Omental fat pad (tissue), 4 donors: Measurements from ENCODE around the gene SLC66A1. TPM values are rescaled to one million over a fixed set of nuclear protein-coding genes. Genes with fewer than 3 reads are reported as not detected.

ENCODE experiments used
- ATAC-seq: fragments of 150-250 bp; one replicate; pipeline ENCODE4 v1.9.1; 2016; ENCODE audit warnings: mild to moderate bottlenecking, moderate library complexity; ENCODE audit not compliant: low FRiP score
- DNase-seq: peaks from one replicate; pipeline ENCODE4 v3.0.0-alpha.2; 2019; ENCODE audit warnings: low spot score
- CTCF ChIP-seq, 3 donors: fragments of 450-650 bp; IDR thresholded peaks; one replicate each; pipeline ENCODE4 v1.5.1; 2016 to 2017; ENCODE audit warnings: antibody characterized with exemption in 3 of 3, mild to moderate bottlenecking in 3 of 3, moderate library complexity in 2 of 3
- total RNA-seq, 4 donors: library from RNA; depleted of rRNA; stranded (reverse); fragments of >200 nt; gene quantifications; one replicate each; pipeline ENCODE4 v1.1.0, GENCODE V29; 2016

The SLC66A1 gene
- total RNA-seq, 4 donors from 2014 or later = 9.6 to 21.1 (median 13.6) TPM

GRCh38 chr1:19313961-19314882 is 2.1 kb downstream of the SLC66A1 start:
- no peak for ATAC-seq
- TF ChIP-seq CTCF (IDR thresholded peaks at IDR 0.05) = no peak
- DNase-seq = no peak

GRCh38 chr1:19315378-19316198 is 3.5 kb downstream of the SLC66A1 start:
- no peak for ATAC-seq
- TF ChIP-seq CTCF (IDR thresholded peaks at IDR 0.05) = no peak
- no peak for DNase-seq

DNA sequence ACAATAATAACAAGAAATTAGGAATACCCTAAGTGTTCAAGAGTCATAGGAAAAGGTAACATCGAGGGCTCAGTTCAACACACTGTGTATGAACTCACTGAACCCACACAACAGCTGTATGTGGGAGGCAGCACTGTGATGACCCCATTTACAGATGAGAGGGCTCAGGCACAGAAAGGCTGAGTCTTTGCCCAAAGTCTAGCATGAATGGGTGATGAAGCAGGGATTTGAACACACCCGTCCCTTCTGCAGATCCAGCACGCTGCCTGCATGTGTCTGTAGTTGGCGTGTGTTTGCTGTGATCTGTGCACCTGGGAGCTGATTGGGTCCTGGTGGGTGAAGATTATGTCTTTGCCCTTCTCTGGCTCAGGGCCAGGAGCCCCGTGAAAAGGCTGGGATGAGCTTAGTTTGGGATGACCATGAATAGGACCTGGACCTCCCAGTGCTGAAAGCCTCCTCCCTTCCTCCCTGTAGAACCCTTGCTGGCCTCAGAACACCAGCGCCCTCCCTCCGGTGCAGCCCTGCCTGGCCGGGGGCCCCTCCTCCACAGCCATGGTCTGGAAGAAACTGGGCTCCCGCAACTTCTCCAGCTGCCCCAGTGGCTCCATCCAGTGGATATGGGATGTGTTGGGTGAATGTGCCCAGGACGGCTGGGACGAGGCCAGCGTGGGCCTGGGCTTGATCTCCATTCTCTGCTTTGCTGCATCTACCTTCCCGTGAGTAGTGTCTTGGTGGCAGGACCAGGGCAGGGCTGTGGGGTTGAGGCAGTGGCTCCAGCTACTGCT is 5.2 kb downstream of the SLC66A1 start:
- no peak for TF ChIP-seq CTCF (IDR thresholded peaks at IDR 0.05)
- ATAC-seq (no peak), DNase-seq (no peak)

DNA sequence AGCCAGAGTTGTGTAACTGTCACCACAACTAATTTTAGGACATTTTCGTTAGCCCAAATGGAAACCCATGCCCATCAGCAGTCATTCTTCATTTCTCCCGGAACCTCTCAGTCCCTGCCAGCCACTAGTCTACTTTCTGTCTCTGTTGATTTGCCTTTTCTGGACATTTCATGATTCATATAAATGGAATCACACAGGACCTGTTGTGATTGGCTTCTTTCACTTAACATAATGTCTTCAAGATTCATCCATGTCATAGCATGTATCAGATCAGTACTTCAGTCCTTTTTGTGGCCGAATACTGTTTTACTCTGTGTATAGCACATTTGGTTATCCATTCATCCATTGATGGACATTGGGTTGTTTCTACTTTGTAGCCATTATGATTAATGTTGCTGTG is 7.1 kb downstream of the SLC66A1 start:
- ATAC-seq (no peak), DNase-seq (no peak)
- no peak for TF ChIP-seq CTCF (IDR thresholded peaks at IDR 0.05)

DNA sequence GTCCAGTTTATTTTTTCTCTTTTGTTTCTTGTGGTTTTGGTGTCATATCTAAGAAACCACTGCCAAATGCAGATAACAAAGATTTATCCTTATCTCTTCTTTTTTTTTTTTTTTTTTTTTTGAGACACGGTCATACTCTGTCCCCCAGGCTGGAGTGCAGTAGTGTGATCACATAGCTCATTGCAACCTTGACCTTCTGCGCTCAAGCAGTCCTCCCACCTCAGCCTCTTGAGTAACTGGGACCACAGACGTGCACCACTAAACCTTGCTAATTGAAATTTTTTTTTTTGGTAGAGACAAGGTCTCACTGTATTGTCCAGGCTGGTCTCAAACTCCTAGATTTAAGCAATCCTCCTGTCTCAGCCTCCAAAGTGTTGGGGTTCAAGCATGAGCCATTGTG is 8.9 kb downstream of the SLC66A1 start:
- DNase-seq (no peak), ATAC-seq (no peak)
- TF ChIP-seq CTCF (IDR thresholded peaks at IDR 0.05) = no peak

- ATAC-seq = no peak
- TF ChIP-seq CTCF (IDR thresholded peaks at IDR 0.05) = no peak
- no peak for DNase-seq
These were observed 10.4 kb downstream of the SLC66A1 start for GRCh38 chr1:19322481-19322880.
